Measurements from ENCODE around the gene BTN3A1. TPM values are rescaled to one million over a fixed set of nuclear protein-coding genes. Genes with fewer than 3 reads are reported as not detected.

The BTN3A1 gene
- total RNA-seq, 4 donors from 2014 or later: 34.9 to 84.2 (median 48.5) TPM

GRCh38 chr6:26380256-26380655 is 21.8 kb upstream of the BTN3A1 start:
- peaks cover 0 to 10% (median 3%) of the 10 kb centered on the region in 4 donors for H3K4me1 ChIP-seq
- H3K27ac ChIP-seq: peak overlapping the region in 1 of 4 donors; percentile 27
- no peak overlapping the region for H3K4me3 ChIP-seq
- no peak for DNase-seq
- TF ChIP-seq CTCF (IDR thresholded peaks at IDR 0.05): no peak
- no peak for TF ChIP-seq POLR2A (IDR thresholded peaks at IDR 0.05)
- no peaks in the 10 kb centered on the region for H3K27me3 ChIP-seq
- H3K36me3 ChIP-seq: peaks cover 0 to 7% (median 0%) of the 10 kb centered on the region in 3 donors
- H3K9me3 ChIP-seq: no peaks in the 10 kb centered on the region

- Histone ChIP-seq H3K36me3 (no peaks in the 10 kb centered on the region), H3K27ac (no peak overlapping the region), H3K27me3 (no peaks in the 10 kb centered on the region), H3K4me3 (no peak overlapping the region), H3K9me3 (no peaks in the 10 kb centered on the region), H3K4me1 (peaks cover 0 to 10% (median 3%) of the 10 kb centered on the region in 4 donors)
- TF ChIP-seq POLR2A (IDR thresholded peaks at IDR 0.05) (no peak), CTCF (IDR thresholded peaks at IDR 0.05) (no peak)
- DNase-seq: no peak
Measured at GRCh38 chr6:26382121-26382520, 20.0 kb upstream of the BTN3A1 start.

- Histone ChIP-seq H3K9me3 (no peaks in the 10 kb centered on the region), H3K27me3 (no peaks in the 10 kb centered on the region), H3K36me3 (no peaks in the 10 kb centered on the region), H3K27ac (peak overlapping the region in 3 of 4 donors; percentile 63 to 75 (median 68)), H3K4me3 (peak overlapping the region; percentile 56 to 81 (median 68)), H3K4me1 (peaks cover 0 to 10% (median 3%) of the 10 kb centered on the region in 4 donors)
- peak in 2 of 3 donors; percentile 57 to 61 for DNase-seq
- TF ChIP-seq POLR2A (IDR thresholded peaks at IDR 0.05) (no peak), CTCF (IDR thresholded peaks at IDR 0.05) (no peak)
Measured at GRCh38 chr6:26383624-26384417, 18.3 kb upstream of the BTN3A1 start.

GRCh38 chr6:26385734-26386125 is 16.3 kb upstream of the BTN3A1 start:
- Histone ChIP-seq H3K27ac (no peak overlapping the region), H3K27me3 (no peaks in the 10 kb centered on the region), H3K9me3 (no peaks in the 10 kb centered on the region), H3K4me3 (no peak overlapping the region), H3K4me1 (peaks cover 0 to 10% (median 3%) of the 10 kb centered on the region in 4 donors), H3K36me3 (peaks cover 0 to 4% (median 0%) of the 10 kb centered on the region in 3 donors)
- no peak for DNase-seq
- TF ChIP-seq POLR2A (IDR thresholded peaks at IDR 0.05) (no peak), CTCF (IDR thresholded peaks at IDR 0.05) (no peak)

- Histone ChIP-seq H3K27ac (no peak overlapping the region), H3K27me3 (no peaks in the 10 kb centered on the region), H3K4me1 (peaks cover 0 to 10% (median 3%) of the 10 kb centered on the region in 4 donors), H3K9me3 (no peaks in the 10 kb centered on the region), H3K36me3 (peaks cover 0 to 7% (median 0%) of the 10 kb centered on the region in 3 donors), H3K4me3 (no peak overlapping the region)
- no peak for DNase-seq
- TF ChIP-seq CTCF (IDR thresholded peaks at IDR 0.05) (no peak), POLR2A (IDR thresholded peaks at IDR 0.05) (no peak)
Measured at GRCh38 chr6:26387565-26387964, 14.5 kb upstream of the BTN3A1 start.
